Activated naive CD4-positive, alpha-beta T cell treated with anti-CD3 and anti-CD28 coated beads, Interleukin-2, amount 10 ng/mL, durations not matched to agents 7 days and 5 days (primary cell): ENCODE results near the gene OR7C1.

Experiments
- CTCF ChIA-PET: fragments of 350-600 bp; sonication (Branson Sonifier 250); formaldehyde crosslinking; loops from one replicate; lab custom pipeline; 2021; ENCODE audit warnings: antibody characterized with exemption; lab: Charles Lee
- DNase-seq: peaks from one replicate; pipeline ENCODE4 v3.0.0-alpha.2; 2020
- H3K27ac Mint-ChIP-seq: one replicate; pipeline ENCODE4 v1.8.0; 2021; ENCODE audit warnings: mild to moderate bottlenecking, moderate library complexity, mixed read lengths
- H3K27me3 Mint-ChIP-seq: one replicate; pipeline ENCODE4 v1.8.0; 2021; ENCODE audit warnings: mild to moderate bottlenecking, mixed read lengths
- H3K36me3 Mint-ChIP-seq: one replicate; pipeline ENCODE4 v1.8.0; 2021; ENCODE audit warnings: mixed read lengths
- H3K4me1 Mint-ChIP-seq: one replicate; pipeline ENCODE4 v1.8.0; 2021; ENCODE audit warnings: mixed read lengths
- H3K4me3 Mint-ChIP-seq: one replicate; pipeline ENCODE4 v1.8.0; 2021; ENCODE audit warnings: mild to moderate bottlenecking, moderate library complexity, mixed read lengths
- H3K9me3 Mint-ChIP-seq: one replicate; pipeline ENCODE4 v1.8.0; 2021; ENCODE audit warnings: mixed read lengths

OR7C1 gene

DNA sequence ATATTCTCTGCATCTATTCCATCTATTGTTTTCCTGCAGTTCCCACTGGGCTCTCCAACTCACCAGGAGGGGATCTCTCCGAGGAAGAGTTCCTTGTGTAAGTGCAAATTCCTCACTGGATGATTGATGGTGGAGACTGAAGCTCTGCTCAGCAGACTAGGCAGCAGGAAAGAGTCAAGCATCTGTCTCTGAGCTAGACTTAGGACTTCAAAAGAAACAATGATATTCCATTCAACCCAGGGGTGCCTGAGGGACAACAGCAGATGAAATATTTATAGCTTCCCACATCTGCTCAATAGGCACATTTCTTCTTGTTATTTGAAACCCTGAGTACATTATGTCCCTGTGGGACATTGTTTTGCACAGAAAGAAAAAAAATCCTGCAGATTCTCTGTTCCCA, at the start of gene OR7C1, which contains the start of gene OR7A5:
TSS of gene OR7C1 (minus strand) at position 175 of the 400 bp plus-strand sequence. CDS start 35,049 bp downstream, outside the sequence.
TSS of gene OR7A5 (minus strand) at position 175 of the 400 bp plus-strand sequence. CDS start 6,944 bp downstream, outside the sequence.
- Mint-ChIP-seq H3K4me3 (no peak within 1 kb of the TSS), H3K4me1 (no peaks in the 10 kb centered on the region), H3K27ac (no peak within 1 kb of the TSS), H3K9me3 (no peaks in the 10 kb centered on the region), H3K36me3 (no peaks in the 10 kb centered on the region), H3K27me3 (peaks cover 4% of the 10 kb centered on the region)
- no peak for DNase-seq
- CTCF ChIA-PET: no interaction called here

DNA sequence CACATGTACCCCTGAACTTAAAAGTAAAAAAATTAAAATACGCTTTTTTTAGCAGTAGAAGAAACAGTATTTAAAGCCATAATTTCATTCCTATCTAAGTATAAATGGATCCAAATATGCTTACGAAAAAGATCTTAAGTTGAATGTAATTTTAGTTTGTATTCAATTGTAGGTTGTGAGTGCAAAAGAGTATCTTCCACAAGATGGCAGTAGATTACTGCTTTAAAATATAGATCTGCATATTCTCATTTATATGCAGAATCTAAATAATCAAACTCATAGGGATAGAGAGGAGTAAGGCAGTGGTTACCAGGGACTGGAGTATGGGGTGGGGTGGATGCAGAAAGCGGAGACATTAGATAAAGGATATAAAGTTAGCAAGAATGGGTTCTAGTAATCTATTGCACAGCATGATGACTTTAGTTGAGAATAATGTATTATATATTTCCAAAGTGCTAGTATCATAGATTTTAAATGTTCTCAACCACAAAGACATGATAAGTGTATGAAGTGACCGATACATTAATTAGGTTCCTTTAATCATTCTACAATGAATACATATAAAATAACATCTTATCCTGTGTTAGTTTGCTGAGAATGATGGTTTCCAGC, 36.7 kb upstream of the OR7C1 start:
- CTCF ChIA-PET: no interaction called here

DNA sequence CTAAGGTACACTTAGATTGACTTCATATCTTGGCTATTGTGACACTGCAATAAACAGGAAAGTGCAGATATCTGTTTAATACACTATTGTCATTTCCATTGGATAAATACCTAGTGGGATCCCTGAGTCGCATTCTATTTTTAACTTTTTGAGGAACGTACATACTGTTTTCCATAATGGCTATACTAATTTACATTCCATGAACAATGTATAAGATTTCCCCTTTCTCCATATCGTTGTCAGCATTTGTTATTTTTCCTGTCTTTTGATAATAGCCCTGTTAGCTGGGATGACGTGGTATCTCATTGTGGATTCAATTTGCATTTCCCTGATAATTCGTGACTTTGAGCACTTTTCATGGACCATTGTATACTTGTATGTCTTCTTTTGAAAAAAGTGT, 33.5 kb upstream of the OR7C1 start:
- Mint-ChIP-seq H3K4me1 (no peaks in the 10 kb centered on the region), H3K27me3 (peaks cover 10% of the 10 kb centered on the region), H3K9me3 (no peaks in the 10 kb centered on the region), H3K36me3 (no peaks in the 10 kb centered on the region), H3K4me3 (no peak overlapping the region), H3K27ac (no peak overlapping the region)
- CTCF ChIA-PET: no interaction called here
- DNase-seq: no peak

More for the DNA sequence above, 36.7 kb upstream of the OR7C1 start:
- no peaks in the 10 kb centered on the region for H3K36me3 Mint-ChIP-seq
- no peak overlapping the region for H3K27ac Mint-ChIP-seq
- no peaks in the 10 kb centered on the region for H3K9me3 Mint-ChIP-seq
- no peaks in the 10 kb centered on the region for H3K27me3 Mint-ChIP-seq
- no peak for DNase-seq
- H3K4me1 Mint-ChIP-seq: no peaks in the 10 kb centered on the region
- no peak overlapping the region for H3K4me3 Mint-ChIP-seq

DNA sequence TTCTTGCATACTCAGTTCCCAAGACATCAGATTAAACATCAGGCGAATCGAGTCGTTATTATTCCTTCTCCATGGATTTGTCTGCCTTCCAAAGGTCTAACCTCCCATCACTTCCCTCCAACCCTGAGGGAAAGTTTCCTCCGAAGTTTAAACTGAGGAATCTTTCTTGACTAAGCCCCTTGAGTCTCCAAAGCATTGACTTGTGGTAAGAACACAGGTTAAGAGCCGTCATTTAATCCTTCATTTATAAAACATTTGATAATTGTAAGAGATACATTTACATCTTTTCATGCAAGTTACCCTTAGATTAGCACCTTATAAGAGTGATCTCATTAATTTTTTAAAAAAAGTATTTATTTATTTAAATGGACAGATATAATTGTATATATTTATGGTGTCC, 13.8 kb upstream of the OR7C1 start, which contains the start of gene OR7A10:
TSS of gene OR7A10 (minus strand) at position 101 of the 400 bp plus-strand sequence. CDS start 7,045 bp downstream, outside the sequence.
- Mint-ChIP-seq H3K36me3 (no peaks in the 10 kb centered on the region), H3K9me3 (no peaks in the 10 kb centered on the region), H3K27ac (no peak within 1 kb of the TSS), H3K4me1 (no peaks in the 10 kb centered on the region), H3K4me3 (no peak within 1 kb of the TSS), H3K27me3 (peaks cover 13% of the 10 kb centered on the region)
- DNase-seq: no peak
- CTCF ChIA-PET: no interaction called here

DNA sequence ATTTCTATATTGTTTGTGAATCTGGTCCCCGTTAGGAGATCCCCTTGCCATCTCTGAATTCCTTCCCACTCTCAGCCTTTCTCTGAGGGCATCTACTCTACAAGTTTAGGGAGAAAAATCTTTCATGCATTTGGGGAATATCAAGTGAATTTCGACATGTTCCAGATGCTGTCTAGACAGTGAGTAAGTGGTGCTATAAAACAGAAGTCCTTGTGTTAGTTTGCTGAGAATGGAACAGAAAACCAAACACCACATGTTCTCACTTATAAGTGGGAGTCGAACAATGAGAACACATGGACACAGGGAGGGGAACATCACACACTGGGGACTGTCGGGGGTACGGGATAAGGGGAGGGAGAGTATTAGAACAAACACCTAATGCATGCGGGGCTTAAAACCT, 8.6 kb upstream of the OR7C1 start:
- Mint-ChIP-seq H3K27me3 (peaks cover 4% of the 10 kb centered on the region), H3K9me3 (no peaks in the 10 kb centered on the region), H3K27ac (no peak overlapping the region), H3K36me3 (no peaks in the 10 kb centered on the region), H3K4me1 (no peaks in the 10 kb centered on the region), H3K4me3 (no peak overlapping the region)
- CTCF ChIA-PET: no interaction called here
- no peak for DNase-seq

DNA sequence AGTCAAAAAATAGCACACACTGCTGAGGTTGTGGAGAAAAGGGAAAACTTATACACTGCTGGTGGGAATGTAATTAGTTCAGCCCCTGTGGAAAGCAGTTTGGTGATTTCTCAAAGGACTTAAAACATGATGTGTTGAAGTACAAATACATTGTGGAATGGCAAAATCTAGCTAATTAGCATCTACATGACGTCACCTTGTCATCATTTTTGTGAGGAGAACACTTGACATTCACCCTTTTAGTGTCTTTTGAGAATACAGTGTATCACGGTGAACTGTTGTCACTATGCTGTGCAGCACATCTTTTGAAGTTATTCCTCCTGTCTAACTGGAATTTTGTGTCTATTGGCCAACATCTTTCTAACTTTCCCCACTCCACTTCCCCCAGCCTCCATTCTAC, 8.2 kb upstream of the OR7C1 start:
- Mint-ChIP-seq H3K36me3 (no peaks in the 10 kb centered on the region), H3K27ac (no peak overlapping the region), H3K4me1 (no peaks in the 10 kb centered on the region), H3K27me3 (peaks cover 4% of the 10 kb centered on the region), H3K9me3 (no peaks in the 10 kb centered on the region), H3K4me3 (no peak overlapping the region)
- no peak for DNase-seq
- CTCF ChIA-PET: no interaction called here

DNA sequence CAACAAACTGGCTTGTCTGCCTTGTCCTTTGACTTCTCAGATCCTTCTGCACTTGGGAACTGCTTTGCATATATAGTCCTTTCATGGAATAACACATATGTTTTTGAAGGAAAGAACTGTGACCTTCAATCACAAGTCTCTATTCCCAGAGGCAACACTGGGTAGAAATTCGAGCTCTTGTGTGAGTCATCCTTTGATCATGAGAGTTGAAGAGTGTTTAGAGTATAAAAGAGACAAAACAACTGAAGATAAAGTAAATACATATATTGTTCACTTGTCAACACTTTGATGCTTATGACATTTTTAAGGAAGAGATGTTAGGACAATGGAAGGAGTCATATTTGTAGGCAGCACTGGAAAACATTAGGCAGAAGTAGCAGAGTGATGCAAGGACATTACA, 5.2 kb upstream of the OR7C1 start:
- H3K4me3 Mint-ChIP-seq: no peak overlapping the region
- H3K9me3 Mint-ChIP-seq: no peaks in the 10 kb centered on the region
- no peaks in the 10 kb centered on the region for H3K36me3 Mint-ChIP-seq
- no peak overlapping the region for H3K27ac Mint-ChIP-seq
- CTCF ChIA-PET: no interaction called here
- peaks cover 7% of the 10 kb centered on the region for H3K27me3 Mint-ChIP-seq
- H3K4me1 Mint-ChIP-seq: no peaks in the 10 kb centered on the region
- no peak for DNase-seq

DNA sequence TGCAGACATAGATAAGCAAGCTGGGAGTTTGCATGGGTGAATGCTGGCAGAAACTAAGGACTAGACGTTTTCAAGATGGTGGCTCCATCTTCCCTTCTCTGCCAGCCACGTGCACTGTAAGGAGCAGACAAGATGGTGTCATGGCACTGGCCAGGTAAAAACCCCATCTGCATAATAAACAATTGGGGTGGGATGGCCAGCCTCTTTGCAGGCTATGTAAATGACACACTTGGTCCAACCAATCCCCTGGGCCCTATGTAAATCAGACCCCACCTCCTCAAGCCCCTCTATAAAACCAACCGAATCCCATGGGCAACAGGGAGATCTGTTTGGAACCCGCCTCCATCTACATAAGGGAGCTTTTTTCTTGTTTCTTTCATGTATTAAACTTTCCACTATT, 2.4 kb upstream of the OR7C1 start:
- H3K27ac Mint-ChIP-seq: no peak overlapping the region
- CTCF ChIA-PET: no interaction called here
- H3K9me3 Mint-ChIP-seq: no peaks in the 10 kb centered on the region

DNA sequence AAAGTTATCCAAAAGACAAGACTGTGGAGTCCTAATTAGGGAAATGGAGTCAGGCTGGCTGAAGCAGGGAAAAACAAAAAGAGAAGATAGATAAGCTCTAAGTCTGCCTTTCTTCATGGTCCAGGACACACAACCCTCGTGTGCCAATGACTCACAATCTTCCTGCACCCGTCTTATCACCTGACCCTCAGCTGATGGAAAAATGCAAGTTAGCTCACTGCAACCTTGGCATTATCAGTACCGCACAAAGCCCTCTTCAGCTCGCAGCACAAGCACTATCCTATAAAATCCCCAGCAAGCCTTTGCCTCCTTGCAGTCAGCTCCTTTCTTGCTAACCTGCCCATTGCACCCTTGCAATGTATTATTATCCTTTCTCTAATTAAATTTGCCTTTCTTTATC, 4.3 kb downstream of the OR7C1 start:
- peaks cover 4% of the 10 kb centered on the region for H3K27me3 Mint-ChIP-seq
- no peaks in the 10 kb centered on the region for H3K36me3 Mint-ChIP-seq
- no peak overlapping the region for H3K27ac Mint-ChIP-seq
- CTCF ChIA-PET: no interaction called here
- H3K4me3 Mint-ChIP-seq: no peak overlapping the region
- H3K4me1 Mint-ChIP-seq: no peaks in the 10 kb centered on the region
- no peaks in the 10 kb centered on the region for H3K9me3 Mint-ChIP-seq
- DNase-seq: no peak

More for the DNA sequence above, 2.4 kb upstream of the OR7C1 start:
- H3K4me3 Mint-ChIP-seq: no peak overlapping the region
- no peaks in the 10 kb centered on the region for H3K36me3 Mint-ChIP-seq
- no peak for DNase-seq
- H3K27me3 Mint-ChIP-seq: peaks cover 4% of the 10 kb centered on the region
- no peaks in the 10 kb centered on the region for H3K4me1 Mint-ChIP-seq

DNA sequence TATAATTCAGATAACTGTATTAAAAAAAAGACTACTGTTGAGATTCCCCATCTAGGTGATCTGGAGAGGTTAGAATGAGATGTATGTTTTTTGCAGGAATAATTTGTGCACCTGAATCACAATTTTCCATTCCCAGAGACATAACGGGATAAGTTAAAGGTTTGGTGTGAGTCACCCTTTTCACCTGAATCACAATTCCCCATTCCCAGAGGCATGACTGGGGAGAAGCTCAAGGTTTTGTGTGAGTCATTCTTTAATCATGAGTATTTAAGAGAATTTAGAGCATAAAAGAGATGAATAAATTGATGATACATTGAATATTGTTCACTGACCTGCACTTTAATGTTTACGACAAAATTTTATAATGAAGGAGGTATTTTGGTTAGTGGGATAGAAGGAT, 9.0 kb downstream of the OR7C1 start:
- no peaks in the 10 kb centered on the region for H3K4me1 Mint-ChIP-seq
- no peak for DNase-seq
- H3K9me3 Mint-ChIP-seq: no peaks in the 10 kb centered on the region
- H3K27ac Mint-ChIP-seq: no peak overlapping the region
- no peaks in the 10 kb centered on the region for H3K36me3 Mint-ChIP-seq
- CTCF ChIA-PET: no interaction called here
- no peak overlapping the region for H3K4me3 Mint-ChIP-seq
- peaks cover 4% of the 10 kb centered on the region for H3K27me3 Mint-ChIP-seq

DNA sequence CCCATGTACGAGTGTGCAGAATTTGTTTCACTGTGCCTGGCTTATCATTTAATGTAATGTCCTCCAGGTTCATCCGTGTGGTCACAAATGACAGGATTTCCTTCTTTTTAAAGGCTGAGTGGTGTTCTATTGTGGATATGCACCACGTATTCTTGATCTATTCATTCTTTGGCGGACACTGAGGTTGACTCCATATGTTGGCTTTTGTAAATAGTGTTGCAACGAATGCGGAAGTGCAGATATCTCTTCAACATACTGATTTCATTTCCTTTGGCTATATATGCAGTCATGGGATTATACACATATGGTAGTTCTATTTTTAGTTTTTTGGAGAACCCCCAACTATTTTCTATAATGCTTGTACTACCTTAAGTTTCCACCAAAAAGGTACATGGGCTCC, 13.0 kb downstream of the OR7C1 start:
- CTCF ChIA-PET: no interaction called here
- Mint-ChIP-seq H3K27ac (no peak overlapping the region), H3K36me3 (no peaks in the 10 kb centered on the region), H3K4me3 (no peak overlapping the region), H3K9me3 (no peaks in the 10 kb centered on the region), H3K4me1 (no peaks in the 10 kb centered on the region), H3K27me3 (no peaks in the 10 kb centered on the region)
- no peak for DNase-seq

DNA sequence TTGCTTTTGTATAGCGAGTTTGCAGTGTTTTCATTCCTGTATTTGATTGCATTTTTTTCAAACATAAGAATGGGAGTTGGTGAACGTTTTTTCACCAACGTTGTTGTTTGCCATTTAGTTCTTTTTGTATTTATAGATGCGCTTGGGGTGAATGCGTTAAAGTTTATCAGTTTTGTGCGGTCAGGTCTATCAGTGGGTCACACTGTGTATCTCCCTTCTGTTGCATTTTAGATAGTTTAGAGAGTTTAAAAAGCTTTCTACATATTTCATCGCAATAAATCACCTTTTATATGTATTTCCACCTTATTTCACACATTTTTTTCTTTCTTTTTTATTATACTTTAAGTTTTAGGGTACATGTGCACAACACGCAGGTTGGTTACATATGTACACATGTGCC, 16.4 kb downstream of the OR7C1 start:
- Mint-ChIP-seq H3K27ac (no peak overlapping the region), H3K4me1 (no peaks in the 10 kb centered on the region), H3K36me3 (no peaks in the 10 kb centered on the region), H3K9me3 (no peaks in the 10 kb centered on the region), H3K27me3 (no peaks in the 10 kb centered on the region), H3K4me3 (no peak overlapping the region)
- CTCF ChIA-PET: no interaction called here
- no peak for DNase-seq

DNA sequence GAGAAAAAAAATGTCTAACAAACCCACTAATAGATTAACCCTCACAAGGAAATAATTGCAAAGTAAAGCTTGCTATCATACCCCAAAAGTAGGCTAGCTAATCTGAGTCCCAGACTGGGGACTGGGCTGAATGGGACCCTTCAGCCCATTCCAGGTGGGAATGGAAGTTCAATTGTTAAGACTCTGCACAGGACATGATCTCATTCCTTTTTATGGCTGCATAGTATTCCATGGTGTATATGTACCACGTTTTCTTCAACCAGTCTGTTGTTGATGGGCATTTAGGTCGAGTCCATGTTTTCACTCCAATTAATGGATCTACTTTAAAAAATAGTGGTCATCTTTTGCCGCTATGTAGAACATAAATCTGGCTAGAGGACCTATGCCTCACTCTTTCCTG, 17.9 kb downstream of the OR7C1 start:
- Mint-ChIP-seq H3K4me1 (no peaks in the 10 kb centered on the region), H3K27ac (no peak overlapping the region), H3K27me3 (no peaks in the 10 kb centered on the region), H3K36me3 (no peaks in the 10 kb centered on the region), H3K9me3 (no peaks in the 10 kb centered on the region), H3K4me3 (no peak overlapping the region)
- CTCF ChIA-PET: no interaction called here
- no peak for DNase-seq

DNA sequence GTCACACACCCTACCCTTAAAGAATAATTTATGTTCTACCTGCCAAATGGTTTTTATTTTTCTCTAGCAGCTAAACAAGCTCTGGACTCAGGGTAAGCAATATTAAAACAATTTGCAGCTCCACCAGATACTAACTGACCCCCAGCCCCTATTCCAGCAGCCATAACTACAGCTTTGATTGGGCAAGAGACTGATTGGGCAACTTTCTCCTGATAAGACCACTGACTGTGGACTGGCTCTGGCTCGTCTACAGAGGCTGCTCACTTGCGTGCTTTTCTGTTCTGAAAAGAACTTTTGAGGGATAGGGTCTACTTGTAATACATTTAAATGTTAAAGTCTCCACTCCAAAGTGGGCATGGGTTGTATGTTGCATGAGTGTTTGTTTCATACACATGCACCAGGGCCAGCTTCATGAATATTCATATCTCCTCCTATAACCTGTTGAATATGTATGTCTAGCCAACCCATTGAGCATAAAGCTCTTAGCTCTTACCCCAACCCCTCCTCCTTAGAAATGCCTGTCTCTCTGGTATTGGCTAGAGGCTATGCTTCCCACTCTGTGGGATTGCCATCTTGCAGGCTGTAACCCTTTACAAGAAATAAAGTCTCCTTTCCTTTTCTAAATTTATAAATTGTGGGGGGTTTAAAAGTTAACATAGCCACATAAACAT, 19.9 kb downstream of the OR7C1 start:
- Mint-ChIP-seq H3K27ac (no peak overlapping the region), H3K9me3 (no peaks in the 10 kb centered on the region), H3K27me3 (no peaks in the 10 kb centered on the region), H3K4me1 (no peaks in the 10 kb centered on the region), H3K4me3 (no peak overlapping the region), H3K36me3 (no peaks in the 10 kb centered on the region)
- no peak for DNase-seq
- CTCF ChIA-PET: interaction anchor here (0.6 kb wide), 1 partner anchor 24 kb away, joined by 3 read pairs; no protein-coding TSS in a partner anchor
